Activated CD4-positive, alpha-beta T cell treated with anti-CD3 and anti-CD28 coated beads for 24 hours (primary cell): Measurements from ENCODE around the gene RILPL1.
A peak's percentile ranks its signal among the peaks of the same experiment; 100 is the strongest.
"Not testable (repeated sequence)": the region's sequence is repeated elsewhere in the genome, so short reads cannot be mapped to it uniquely, and the experiment has no call there.

Experiments used
- DNase-seq, 2 donors: peaks; one replicate each; pipeline ENCODE4 v3.0.0-alpha.2; 2020; ENCODE audit warnings: low read depth in 2 of 2

Gene RILPL1

DNA sequence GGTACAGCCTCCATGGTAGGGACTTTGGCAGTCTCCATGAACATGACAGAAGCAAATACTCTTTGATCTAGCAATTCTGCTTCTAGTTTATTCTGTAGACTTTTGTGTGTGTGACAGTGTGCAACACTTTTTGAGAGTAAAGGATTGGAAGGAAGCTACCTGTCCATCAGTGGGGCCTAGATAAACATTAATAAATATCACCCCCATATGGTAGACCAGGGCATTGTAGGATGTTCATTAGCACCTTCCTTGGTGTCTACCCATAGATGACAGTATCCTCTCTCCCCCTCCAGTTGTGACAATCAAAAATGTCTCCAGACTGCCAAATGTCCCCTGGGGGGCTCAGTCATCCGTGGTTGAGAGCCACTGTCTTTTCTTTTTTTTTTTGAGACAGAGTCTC lies 64.7 kb downstream of the RILPL1 start:
- DNase-seq: no peak

- DNase-seq: no peak
Observed at GRCh38 chr12:123465084-123465483, 68.4 kb downstream of the RILPL1 start.

DNA sequence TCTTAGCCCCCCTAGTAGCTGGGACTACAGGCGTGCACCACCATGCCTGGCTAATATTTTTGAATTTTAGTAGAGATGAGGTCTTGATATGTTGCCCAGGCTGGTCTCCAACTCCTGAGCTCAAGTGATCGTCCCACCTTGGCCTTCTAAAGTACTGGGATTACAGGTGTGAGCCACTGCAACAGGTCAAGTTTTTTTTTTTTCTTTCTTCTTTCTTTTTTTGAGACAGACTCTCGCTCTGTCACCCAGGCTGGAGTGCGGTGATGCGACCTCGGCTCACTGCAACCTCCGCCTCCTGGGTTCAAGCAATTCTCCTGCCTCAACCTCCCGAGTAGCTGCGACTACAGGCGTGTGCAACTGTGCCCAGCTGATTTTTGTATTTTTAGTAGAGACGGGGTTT lies 70.3 kb downstream of the RILPL1 start:
- not testable (repeated sequence) for DNase-seq

DNA sequence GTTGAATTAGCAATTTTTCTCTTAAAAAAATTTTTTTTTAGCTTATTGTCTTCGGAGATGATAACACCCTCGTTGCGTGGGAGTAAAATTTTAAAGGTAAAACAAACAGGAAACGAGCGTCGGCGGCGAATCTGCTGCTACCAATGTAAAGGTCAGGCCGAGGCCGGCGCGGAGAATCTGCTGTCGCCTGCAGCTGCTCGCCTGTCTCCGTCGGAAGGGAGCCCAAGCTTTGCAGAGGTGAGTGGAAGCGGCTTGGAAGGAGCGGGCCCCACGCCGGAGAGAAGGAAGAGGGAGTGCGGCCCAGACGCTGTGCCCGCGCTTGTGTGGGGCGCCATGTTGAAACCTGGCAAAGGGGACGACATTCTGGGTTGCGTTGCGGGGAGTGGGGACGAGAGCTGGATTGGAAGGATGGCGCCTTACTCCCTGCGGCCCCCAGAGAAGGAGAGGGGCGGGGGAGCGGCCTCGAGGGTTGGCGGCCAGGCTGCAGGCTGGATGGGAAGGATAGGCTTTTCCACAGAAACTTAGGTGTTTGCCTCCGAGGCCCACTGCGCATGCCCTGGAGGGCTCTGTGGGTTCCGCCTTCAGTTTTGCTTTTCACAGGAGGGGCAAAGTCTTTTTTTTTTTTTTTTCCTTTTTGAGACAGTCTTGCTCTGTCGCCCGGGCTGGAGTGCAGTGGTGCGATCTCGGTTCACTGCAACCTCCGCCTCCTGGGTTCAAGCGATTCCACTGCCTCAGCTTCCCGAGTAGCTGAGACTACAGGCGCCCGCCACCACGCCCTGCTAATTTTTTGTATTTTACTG lies 75.3 kb downstream of the RILPL1 start, which contains the start of gene SNRNP35:
Gene SNRNP35, plus strand, starts transcription at position 160 of the 800 bp plus-strand sequence. CDS start 7,402 bp downstream, outside the sequence.
- peak; percentile 67 to 68 for DNase-seq

GRCh38 chr12:123453165-123453564 lies 80.4 kb downstream of the RILPL1 start:
- DNase-seq: no peak

- not testable (repeated sequence) for DNase-seq
Observed at GRCh38 chr12:123452276-123452550, 81.3 kb downstream of the RILPL1 start.

DNA sequence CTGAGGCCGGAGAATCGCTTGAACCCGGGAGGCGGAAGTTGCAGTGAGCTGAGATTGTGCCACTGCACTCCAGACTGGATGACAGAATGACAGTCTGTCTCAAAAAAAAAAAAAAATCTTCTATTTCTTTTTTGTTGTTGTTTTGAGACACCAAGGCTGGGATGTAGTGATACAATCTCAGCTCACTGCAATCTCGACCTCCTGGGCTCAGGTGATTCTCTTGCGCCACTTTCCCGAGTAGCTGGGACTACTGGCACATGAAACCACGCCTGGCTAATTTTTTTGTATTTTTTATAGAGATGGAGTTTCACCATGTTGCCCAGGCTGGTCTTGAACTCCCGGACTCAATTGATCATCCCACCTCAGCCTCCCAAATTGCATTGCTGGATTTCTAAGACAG lies 82.9 kb downstream of the RILPL1 start:
- no peak for DNase-seq

DNA sequence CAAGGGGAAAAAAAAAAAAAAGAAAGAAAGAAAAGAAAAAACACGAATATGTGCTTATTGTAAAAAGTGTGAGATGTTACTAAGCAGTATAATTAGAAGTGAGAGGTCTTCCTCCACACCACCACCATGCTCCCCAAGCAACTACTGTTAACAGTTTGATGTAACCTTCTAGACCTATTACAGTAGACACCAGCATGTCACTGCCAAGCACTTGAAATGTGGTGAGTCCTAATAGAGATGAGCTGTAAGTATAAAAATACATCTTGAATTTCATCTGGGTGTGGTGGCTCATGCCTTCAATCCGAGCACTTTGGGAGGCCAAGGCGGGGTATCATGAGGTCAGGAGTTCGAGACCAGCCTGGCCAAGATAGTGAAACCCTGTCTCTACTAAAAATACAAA lies 83.7 kb downstream of the RILPL1 start:
- no peak for DNase-seq

- DNase-seq: no peak
Observed at GRCh38 chr12:123449249-123449733, 84.2 kb downstream of the RILPL1 start.

GRCh38 chr12:123446333-123446713 lies 87.2 kb downstream of the RILPL1 start:
- no peak for DNase-seq

GRCh38 chr12:123445388-123446332 lies 87.9 kb downstream of the RILPL1 start:
- no peak for DNase-seq

- DNase-seq: no peak
Observed at GRCh38 chr12:123444092-123445026, 89.2 kb downstream of the RILPL1 start.

DNA sequence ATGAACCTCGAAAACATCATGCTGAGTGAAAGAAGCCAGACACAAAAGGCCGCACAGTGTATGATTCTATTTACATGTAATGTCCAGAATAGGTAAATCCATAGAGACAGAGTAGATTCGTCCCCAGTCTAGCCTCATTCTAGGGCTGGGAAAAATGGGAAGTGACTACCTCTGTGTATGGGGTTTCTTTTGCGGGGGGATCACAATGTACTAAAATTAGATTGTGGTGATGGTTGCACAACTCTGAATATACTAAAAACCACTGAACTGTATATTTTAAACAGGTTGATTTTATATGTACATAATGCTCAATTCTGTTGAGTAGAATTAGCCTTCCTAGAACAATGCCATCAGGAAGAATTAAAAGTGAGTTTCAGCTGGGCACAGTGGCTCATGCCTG lies 90.7 kb downstream of the RILPL1 start:
- DNase-seq: no peak

DNA sequence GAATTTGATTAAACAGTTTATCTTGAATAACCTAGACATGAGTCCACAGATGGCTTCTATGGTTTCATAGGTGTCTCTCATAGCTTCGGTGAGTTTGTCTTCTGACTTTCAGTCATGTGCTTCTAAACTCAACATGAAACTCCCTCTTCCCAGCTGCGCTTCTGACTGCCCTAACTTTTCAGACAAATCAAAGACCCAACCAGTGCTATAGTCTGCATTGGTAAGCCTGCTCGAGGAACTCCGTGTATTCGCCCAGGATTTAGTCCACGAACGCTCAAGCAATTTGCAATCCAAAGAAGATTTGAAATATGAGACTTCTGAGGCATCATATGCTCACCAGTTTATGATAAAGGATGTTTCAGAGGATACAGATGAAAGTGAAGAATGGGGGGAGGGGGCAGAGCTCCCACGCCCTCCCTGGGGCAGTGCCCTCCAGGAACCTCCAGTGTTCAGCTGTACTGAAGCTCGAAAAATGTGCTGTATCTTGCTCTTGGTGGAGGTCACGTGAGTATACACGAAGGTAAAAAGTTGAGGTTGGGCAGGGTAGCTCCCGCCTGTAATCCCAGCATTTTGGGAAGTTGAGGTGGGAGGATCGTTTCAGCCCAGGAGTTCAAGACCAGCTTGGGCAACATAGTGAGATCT lies 91.9 kb downstream of the RILPL1 start:
- no peak for DNase-seq

GRCh38 chr12:123436017-123436964 lies 97.2 kb downstream of the RILPL1 start, which contains the start of gene RILPL2:
TSS of gene RILPL2 (minus strand) at chr12:123436684. CDS start at chr12:123436420, 264 bp downstream.
- peak; percentile 86 to 93 for DNase-seq

DNA sequence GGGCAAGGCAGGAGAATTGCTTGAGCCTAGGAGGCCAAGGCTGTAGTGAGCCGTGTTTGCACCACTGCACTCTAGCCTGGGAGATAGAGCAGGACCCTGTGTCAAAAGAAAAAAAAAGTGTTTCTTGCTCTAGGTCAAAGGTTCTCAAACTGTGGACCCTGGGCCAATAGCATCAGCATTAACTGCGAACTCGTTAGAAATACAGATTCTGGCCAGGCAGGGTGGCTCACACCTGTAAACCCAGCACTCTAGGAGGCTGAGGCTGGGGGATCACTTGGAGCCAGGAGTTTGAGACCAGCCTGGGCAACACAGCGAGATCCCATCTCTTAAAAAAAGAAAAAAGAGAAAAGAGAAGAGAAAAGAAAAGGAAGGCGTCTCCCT lies 97.9 kb downstream of the RILPL1 start:
- DNase-seq: no peak

DNA sequence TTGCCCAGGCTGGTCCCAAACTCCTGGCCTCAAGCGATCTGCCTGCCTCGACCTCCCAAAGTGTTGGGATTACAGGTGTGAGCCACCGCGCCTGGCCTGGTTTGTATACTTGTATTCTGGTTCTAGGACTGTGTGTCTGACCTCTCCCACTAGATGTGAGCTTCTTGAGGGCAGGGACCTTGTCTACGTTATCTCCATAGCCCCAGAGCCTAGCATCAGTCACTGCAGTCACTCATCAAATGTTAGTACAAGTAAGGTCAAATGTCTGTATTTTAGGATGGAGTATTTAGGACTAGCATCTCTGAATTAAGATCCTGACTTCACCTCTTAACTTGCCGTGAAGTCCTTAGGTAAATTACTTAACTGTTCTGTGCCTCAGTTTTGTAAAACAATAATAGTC lies 99.9 kb downstream of the RILPL1 start:
- DNase-seq: no peak

DNA sequence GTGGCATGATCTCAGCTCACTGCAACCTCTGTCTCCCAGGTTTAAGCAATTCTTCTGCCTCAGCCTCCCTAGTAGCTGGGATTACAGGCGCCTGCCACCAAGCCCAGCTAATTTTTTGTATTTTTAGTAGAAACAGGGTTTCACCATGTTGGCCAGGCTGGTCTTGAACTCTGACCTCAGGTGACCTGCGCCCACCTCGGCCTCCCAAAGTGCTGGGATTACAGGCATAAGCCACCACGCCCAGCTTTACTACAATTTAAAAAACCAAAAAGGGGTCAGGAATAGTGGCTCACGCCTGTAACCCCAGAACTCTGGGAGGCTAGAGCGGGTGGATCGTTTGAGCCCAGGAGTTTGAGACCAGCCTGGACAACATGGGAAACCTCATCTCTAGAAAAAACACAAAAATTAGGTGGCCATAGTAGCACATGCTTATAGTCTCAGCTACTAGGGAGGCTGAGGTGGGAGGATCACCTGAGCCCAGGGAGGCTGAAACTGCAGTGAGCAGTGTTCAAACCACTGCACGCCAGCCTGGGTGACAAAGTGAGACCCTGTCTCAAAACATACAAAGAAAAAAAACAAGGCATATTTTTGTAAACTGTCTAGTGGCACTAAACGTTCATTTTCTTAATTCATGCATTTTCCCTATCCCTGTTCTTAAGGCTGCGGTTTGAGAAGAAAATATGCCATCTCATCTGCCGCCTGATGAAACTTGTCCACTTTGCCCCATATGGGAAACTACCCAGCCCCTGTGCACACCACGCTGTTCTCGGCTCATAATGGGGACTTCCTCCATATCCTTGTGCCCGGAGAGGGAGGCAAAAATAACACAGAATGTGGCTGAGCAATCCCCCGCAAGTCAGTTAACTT lies 101.3 kb downstream of the RILPL1 start:
- DNase-seq: not testable (repeated sequence)

DNA sequence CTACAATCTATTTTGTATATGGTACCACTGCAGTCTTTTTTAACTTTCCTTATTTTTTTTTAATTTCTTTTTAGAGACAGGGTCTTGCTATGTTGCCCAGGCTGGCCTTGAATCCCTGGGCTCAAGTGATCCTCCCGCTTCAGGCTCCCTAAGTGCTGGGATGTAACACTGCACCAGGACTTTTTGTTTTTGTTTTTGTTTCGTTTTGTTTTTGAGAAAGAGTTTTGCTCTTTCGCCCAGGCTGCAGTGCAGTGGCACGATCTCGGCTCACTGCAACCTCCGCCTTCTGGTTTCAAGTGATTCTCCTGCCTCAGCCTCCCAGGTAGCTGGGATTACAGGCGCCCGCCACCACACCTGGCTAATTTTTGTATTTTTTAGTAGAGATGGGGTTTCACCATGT lies 104.4 kb downstream of the RILPL1 start:
- DNase-seq: not testable (repeated sequence)
